HG03139 (cell line): ENCODE data around the gene GABRB3.
"Not testable (repeated sequence)": the region's sequence is repeated elsewhere in the genome, so short reads cannot be mapped to it uniquely, and the experiment has no call there.

Experiments used
- ATAC-seq: cut with Tn5 transposase; IDR thresholded peaks from one replicate; pipeline ENCODE4 v1.9.1; 2021; ENCODE audit not compliant: unreplicated experiment

Gene GABRB3

GRCh38 chr15:26736502-26737248 is 36.2 kb downstream of the GABRB3 start:
- ATAC-seq, result no peak

GRCh38 chr15:26731965-26732364 is 40.9 kb downstream of the GABRB3 start:
- no peak for ATAC-seq

GRCh38 chr15:26729581-26729980 is 43.3 kb downstream of the GABRB3 start:
- no peak for ATAC-seq

GRCh38 chr15:26729030-26729429 is 43.8 kb downstream of the GABRB3 start:
- ATAC-seq, result no peak

GRCh38 chr15:26724381-26725150 is 48.3 kb downstream of the GABRB3 start:
- no peak for ATAC-seq

GRCh38 chr15:26722621-26723160 is 50.2 kb downstream of the GABRB3 start:
- ATAC-seq, result no peak

GRCh38 chr15:26721232-26721967 is 51.5 kb downstream of the GABRB3 start:
- no peak for ATAC-seq

GRCh38 chr15:26720546-26720945 is 52.3 kb downstream of the GABRB3 start:
- no peak for ATAC-seq

- ATAC-seq, result not testable (repeated sequence)
Measured at GRCh38 chr15:26719866-26720265, 53.0 kb downstream of the GABRB3 start.

- ATAC-seq, result no peak
Measured at GRCh38 chr15:26716069-26716468, 56.8 kb downstream of the GABRB3 start.

- no peak for ATAC-seq
Measured at GRCh38 chr15:26713498-26713897, 59.4 kb downstream of the GABRB3 start.

GRCh38 chr15:26712335-26712734 is 60.5 kb downstream of the GABRB3 start:
- ATAC-seq, result no peak

GRCh38 chr15:26711445-26711844 is 61.4 kb downstream of the GABRB3 start:
- no peak for ATAC-seq

- ATAC-seq, result no peak
Measured at GRCh38 chr15:26702381-26702780, 70.5 kb downstream of the GABRB3 start.

- no peak for ATAC-seq
Measured at GRCh38 chr15:26698555-26698954, 74.3 kb downstream of the GABRB3 start.

GRCh38 chr15:26697913-26698312 is 75.0 kb downstream of the GABRB3 start:
- ATAC-seq, result no peak

GRCh38 chr15:26691249-26691648 is 81.6 kb downstream of the GABRB3 start:
- no peak for ATAC-seq

GRCh38 chr15:26690778-26691177 is 82.1 kb downstream of the GABRB3 start:
- ATAC-seq, result no peak

GRCh38 chr15:26689462-26689861 is 83.4 kb downstream of the GABRB3 start:
- ATAC-seq, result no peak

GRCh38 chr15:26686547-26687187 is 86.2 kb downstream of the GABRB3 start:
- no peak for ATAC-seq

GRCh38 chr15:26682598-26683164 is 90.2 kb downstream of the GABRB3 start:
- ATAC-seq, result no peak
